Endodermal cell (in vitro differentiated cells): ENCODE data around the gene NEO1. TPM values are rescaled to one million over a fixed set of nuclear protein-coding genes. Genes with fewer than 3 reads are reported as not detected.

ENCODE experiments used
- DNase-seq: peaks from one replicate; pipeline ENCODE4 v3.0.0-alpha.2; 2017
- H3K27ac ChIP-seq: 2 replicates; pipeline ENCODE4 v1.5.1; 2013; ENCODE audit warnings: mild to moderate bottlenecking, low read depth, low read length, moderate library complexity
- H3K27me3 ChIP-seq: 2 replicates; pipeline ENCODE4 v1.6.1; 2013; ENCODE audit warnings: mild to moderate bottlenecking, low read length, moderate library complexity; ENCODE audit not compliant: insufficient read depth, control insufficient read depth, poor library complexity, severe bottlenecking
- H3K36me3 ChIP-seq: 2 replicates; pipeline ENCODE4 v1.7.0; 2013; ENCODE audit warnings: mild to moderate bottlenecking, low read length, moderate library complexity; ENCODE audit not compliant: control insufficient read depth, insufficient read depth
- H3K4me1 ChIP-seq: one replicate; pipeline ENCODE4 v1.7.0; 2013; ENCODE audit warnings: low read length; ENCODE audit not compliant: control insufficient read depth, insufficient read depth
- H3K4me3 ChIP-seq: 2 replicates; pipeline ENCODE4 v1.5.1; 2013; ENCODE audit warnings: mild to moderate bottlenecking, low read length, moderate library complexity
- H3K9ac ChIP-seq: 2 replicates; pipeline ENCODE4 v1.6.1; 2013; ENCODE audit warnings: mild to moderate bottlenecking, low read length, moderate library complexity; ENCODE audit not compliant: poor library complexity, severe bottlenecking; ENCODE audit errors: extremely low read depth
- H3K9me3 ChIP-seq: 2 replicates; pipeline ENCODE4 v1.6.1; 2013; ENCODE audit warnings: mild to moderate bottlenecking, low read length, moderate library complexity; ENCODE audit not compliant: control insufficient read depth
- H3K27ac Mint-ChIP-seq: 2 replicates; pipeline ENCODE4 v1.8.0; 2020; ENCODE audit warnings: mixed read lengths
- H3K27me3 Mint-ChIP-seq: 2 replicates; pipeline ENCODE4 v1.8.0; 2021; ENCODE audit warnings: mild to moderate bottlenecking, mixed read lengths; ENCODE audit not compliant: insufficient read depth
- H3K36me3 Mint-ChIP-seq: 2 replicates; pipeline ENCODE4 v1.8.0; 2020; ENCODE audit warnings: low read depth, mixed read lengths
- H3K4me1 Mint-ChIP-seq: 2 replicates; pipeline ENCODE4 v1.8.0; 2020; ENCODE audit warnings: mixed read lengths
- H3K4me3 Mint-ChIP-seq: 2 replicates; pipeline ENCODE4 v1.8.0; 2020; ENCODE audit warnings: mild to moderate bottlenecking, moderate library complexity, mixed read lengths
- H3K9me3 Mint-ChIP-seq: 2 replicates; pipeline ENCODE4 v1.8.0; 2020; ENCODE audit warnings: mild to moderate bottlenecking, mixed read lengths
- CTCF ChIP-seq: fragments of 200-600 bp; sonication (generic); conservative IDR thresholded peaks from 2 replicates; pipeline ENCODE4 v1.5.0; 2021; ENCODE audit warnings: antibody characterized with exemption, mild to moderate bottlenecking
- WGBS, 2 experiments: methylation state at CpG; one replicate each; pipeline versions ENCODE4 v1.1.5 to v1.1.7; 2013; ENCODE audit warnings: missing lambda C conversion rate in 2 of 2, mixed read lengths in 1 of 2; ENCODE audit not compliant: insufficient coverage in 1 of 2, insufficient read length in 1 of 2; 5-methylcytosine and 5-hydroxymethylcytosine counted together
- total RNA-seq, 2 donors: library from RNA; stranded (reverse); fragmentation: NEBNext Ultra II Directional in 1 of 2; extraction: Animal tissue kit (Norgen Biotek cat#: 25700) in 1 of 2; gene quantifications; 2 replicates in 1 of 2; 3 replicates in 1 of 2; pipeline ENCODE4 v1.2.1, GENCODE V29; 2021

NEO1 gene
- total RNA-seq, 2 donors from 2014 or later, result 132 TPM

DNA sequence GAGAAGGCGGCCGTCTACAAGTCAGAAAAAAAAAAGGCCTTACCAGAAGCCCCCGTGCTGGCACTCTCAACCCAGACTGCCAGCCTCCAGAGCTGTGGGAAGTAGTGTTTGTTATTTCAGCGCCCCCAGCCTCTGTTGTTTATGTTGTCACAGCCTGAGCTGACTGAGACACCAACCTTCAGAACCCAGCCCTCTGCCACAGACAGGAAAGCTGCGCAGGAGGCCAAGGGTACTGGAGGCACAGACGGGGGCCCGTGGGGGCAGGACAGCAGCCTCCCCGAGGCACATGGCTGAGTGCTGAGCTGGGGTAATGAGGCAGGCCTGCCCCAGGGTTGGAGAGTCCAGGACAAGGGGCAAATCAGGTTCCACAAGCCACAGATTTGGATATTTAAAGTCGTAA lies 282.8 kb downstream of the NEO1 start:
- Mint-ChIP-seq H3K27me3 (no peaks in the 10 kb centered on the region), H3K36me3 (no peaks in the 10 kb centered on the region), H3K9me3 (no peaks in the 10 kb centered on the region), H3K27ac (no peak overlapping the region), H3K4me1 (no peaks in the 10 kb centered on the region), H3K4me3 (no peak overlapping the region)
- 82 to 90% methylated on average over 3 to 9 of the region's 9 CpGs for WGBS, 2 experiments
- no peak for TF ChIP-seq CTCF
- Histone ChIP-seq H3K9me3 (no peaks in the 10 kb centered on the region), H3K4me3 (no peak overlapping the region), H3K9ac (no peak overlapping the region), H3K4me1 (no peaks in the 10 kb centered on the region), H3K36me3 (no peaks in the 10 kb centered on the region), H3K27ac (no peak overlapping the region), H3K27me3 (no peaks in the 10 kb centered on the region)
- no peak for DNase-seq

DNA sequence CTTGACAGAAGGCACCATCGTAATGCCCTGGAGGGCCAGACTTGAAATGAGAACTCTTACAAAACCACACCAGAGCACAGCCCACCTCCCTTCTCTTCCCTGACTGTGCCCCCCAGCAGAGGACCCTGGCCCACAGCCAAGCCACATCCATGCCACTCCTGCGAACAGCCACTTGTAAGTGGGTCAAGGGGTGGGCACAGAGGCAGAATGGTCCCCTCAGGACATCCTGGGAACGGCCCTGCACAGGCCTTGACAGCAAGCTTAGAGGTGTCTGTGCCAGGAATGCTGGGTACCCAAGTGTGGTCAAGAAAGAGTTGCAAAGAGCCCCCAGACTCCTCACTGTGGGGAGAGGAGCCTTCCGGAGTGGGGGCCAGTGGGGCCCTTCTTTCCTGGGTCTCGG lies 283.2 kb downstream of the NEO1 start:
- no peaks in the 10 kb centered on the region for H3K36me3 Mint-ChIP-seq
- Histone ChIP-seq H3K36me3 (no peaks in the 10 kb centered on the region), H3K9ac (no peak overlapping the region), H3K27me3 (no peaks in the 10 kb centered on the region), H3K4me1 (no peaks in the 10 kb centered on the region), H3K4me3 (no peak overlapping the region), H3K9me3 (no peaks in the 10 kb centered on the region), H3K27ac (no peak overlapping the region)
- no peaks in the 10 kb centered on the region for H3K4me1 Mint-ChIP-seq
- H3K4me3 Mint-ChIP-seq, result no peak overlapping the region
- no peak overlapping the region for H3K27ac Mint-ChIP-seq
- WGBS, 2 experiments, result 86 to 96% methylated on average over 3 to 5 of the region's 5 CpGs
- no peaks in the 10 kb centered on the region for H3K27me3 Mint-ChIP-seq
- TF ChIP-seq CTCF, result no peak
- DNase-seq, result no peak
- H3K9me3 Mint-ChIP-seq, result no peaks in the 10 kb centered on the region

GRCh38 chr15:73336756-73337155 lies 284.5 kb downstream of the NEO1 start:
- Mint-ChIP-seq H3K27me3 (no peaks in the 10 kb centered on the region), H3K4me3 (no peak overlapping the region), H3K27ac (no peak overlapping the region), H3K9me3 (no peaks in the 10 kb centered on the region), H3K36me3 (no peaks in the 10 kb centered on the region), H3K4me1 (no peaks in the 10 kb centered on the region)
- TF ChIP-seq CTCF, result no peak
- no peaks in the 10 kb centered on the region for H3K9me3 ChIP-seq
- H3K4me1 ChIP-seq, result no peaks in the 10 kb centered on the region
- H3K36me3 ChIP-seq, result no peaks in the 10 kb centered on the region
- H3K27ac ChIP-seq, result no peak overlapping the region
- no peak for DNase-seq
- 87 to 95% methylated on average over 7 of the region's 7 CpGs for WGBS, 2 experiments
- no peak overlapping the region for H3K9ac ChIP-seq
- no peaks in the 10 kb centered on the region for H3K27me3 ChIP-seq
- H3K4me3 ChIP-seq, result no peak overlapping the region
